Measurements from ENCODE around the gene MAP6D1.

The MAP6D1 gene

GRCh38 chr3:183825456-183826161 is at the start of gene MAP6D1:
MAP6D1 (minus strand) TSS chr3:183825577; CDS start chr3:183825547, 30 bp downstream.
- DNase-seq: peak; percentile 33

- no peak for DNase-seq
These were observed 48.5 kb upstream of the MAP6D1 start for GRCh38 chr3:183873914-183874313.

DNA sequence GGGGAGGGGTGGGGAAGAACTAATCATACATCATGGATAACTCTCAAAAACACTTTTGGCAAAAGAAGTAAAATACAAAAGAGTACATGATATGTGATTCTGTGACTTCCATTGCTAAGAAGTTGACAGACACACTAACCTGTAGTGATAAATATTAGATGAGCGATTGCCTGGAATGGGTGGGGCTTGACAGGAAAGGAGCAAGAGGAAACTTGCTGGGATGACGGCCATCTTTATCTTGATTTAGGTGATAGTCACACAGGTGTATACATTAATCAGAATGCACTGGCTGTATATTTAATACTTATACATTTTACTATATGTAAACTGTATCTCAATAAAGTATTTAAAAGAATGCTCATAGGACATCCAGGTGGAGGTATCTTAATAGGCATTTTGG is 46.2 kb upstream of the MAP6D1 start:
- DNase-seq: no peak

DNA sequence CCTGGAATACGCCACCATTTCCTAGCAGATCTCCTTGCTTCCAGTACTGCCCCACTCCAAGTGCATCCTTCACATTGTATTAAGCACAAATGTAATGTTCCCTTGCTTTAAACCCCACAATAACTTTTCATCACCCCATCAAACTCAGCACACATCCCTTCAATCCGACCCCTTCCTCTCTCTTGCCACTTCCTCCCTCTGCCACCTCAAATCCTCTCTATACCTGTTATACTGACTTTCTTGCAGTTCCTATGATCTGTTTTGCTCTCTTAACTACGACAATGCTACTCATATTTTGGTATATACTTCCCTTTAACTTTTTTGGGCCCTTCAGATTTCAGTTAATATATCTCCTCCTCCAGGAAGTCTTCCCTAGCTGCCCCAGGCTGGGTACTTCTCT is 45.2 kb upstream of the MAP6D1 start:
- no peak for DNase-seq

- DNase-seq: no peak
These were observed 43.4 kb upstream of the MAP6D1 start for GRCh38 chr3:183868796-183869195.

- DNase-seq: no peak
These were observed 37.2 kb upstream of the MAP6D1 start for GRCh38 chr3:183862610-183863009.

DNA sequence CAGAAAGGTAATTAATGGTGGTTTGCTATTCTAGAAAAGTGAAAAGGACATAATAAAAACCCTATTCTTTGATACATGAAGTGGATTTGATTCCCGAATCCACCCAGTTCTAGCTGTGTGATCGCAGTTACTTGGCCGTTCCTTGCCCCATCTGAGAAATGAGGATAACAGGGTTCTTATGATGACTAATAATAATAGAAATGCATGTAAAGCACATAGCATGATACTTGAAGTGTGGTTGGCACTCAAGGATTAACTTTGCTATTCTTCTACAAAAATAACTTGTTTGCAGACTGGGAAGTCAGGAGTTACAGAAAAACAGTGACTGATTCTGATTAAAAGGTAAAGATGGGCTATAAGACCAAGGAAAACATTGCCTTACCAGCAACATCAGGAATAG is 32.5 kb upstream of the MAP6D1 start:
- DNase-seq: no peak

- DNase-seq: no peak
These were observed 29.1 kb upstream of the MAP6D1 start for GRCh38 chr3:183854318-183855035.

GRCh38 chr3:183845608-183846288 is 20.4 kb upstream of the MAP6D1 start:
- no peak for DNase-seq

GRCh38 chr3:183845090-183845489 is 19.7 kb upstream of the MAP6D1 start:
- no peak for DNase-seq

- DNase-seq: no peak
These were observed 19.2 kb upstream of the MAP6D1 start for GRCh38 chr3:183844606-183845005.

DNA sequence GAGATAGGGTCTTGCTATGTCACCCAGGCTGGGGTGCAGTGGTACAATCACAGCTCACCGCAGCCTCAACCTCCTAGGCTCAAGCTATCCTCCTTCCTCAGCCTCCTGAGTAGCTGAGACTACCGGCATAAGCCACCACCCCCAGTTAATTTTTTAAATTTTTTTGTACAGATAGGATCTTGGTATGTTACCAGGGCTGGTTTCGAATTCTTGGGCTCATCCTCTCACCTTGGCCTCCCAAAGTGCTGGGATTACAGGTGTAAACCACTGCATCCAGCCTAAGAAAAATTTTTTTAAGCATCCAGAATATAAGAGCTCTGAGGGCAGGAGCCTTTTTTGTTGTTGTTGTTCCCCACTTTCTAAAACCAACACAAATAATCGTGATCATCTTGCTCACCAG is 14.4 kb upstream of the MAP6D1 start:
- no peak for DNase-seq

DNA sequence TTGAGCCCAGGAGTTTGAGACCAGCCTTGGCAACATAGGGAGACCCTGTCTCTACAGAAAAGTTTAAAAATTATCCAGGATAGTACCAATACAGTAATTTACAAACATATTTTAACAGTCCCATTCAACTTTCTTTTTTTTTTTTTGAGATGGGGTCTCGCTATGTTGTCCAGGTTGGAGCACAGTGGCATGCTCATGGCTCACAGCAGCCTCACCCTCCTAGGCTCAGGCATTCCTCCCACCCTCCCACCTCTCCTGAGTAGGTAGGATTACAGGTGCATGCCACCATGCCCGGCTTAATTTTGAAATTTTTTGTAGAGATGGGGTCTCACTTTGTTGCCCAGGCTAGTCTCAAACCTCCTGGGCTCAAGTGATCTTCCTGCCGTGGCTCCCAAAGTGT is 12.5 kb upstream of the MAP6D1 start:
- DNase-seq: no peak

DNA sequence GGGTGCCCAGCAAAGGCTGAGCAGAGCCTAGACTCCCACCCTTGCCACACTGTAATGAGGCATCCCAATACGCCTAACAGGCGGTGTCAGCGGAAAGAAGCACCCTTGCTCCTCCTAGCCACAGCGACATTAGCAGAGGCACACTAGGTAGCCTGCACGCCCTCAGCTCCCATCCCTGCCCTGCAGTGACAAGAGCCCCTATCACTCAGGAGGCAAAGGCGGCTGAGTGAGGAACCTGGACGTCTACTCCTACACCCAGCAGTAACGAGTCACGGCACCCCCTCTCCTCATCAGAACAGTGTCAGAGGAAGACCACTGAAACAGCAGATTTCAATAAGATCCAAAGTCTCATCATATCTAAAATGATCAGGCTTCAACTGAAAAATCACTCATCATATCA is 12.0 kb upstream of the MAP6D1 start:
- no peak for DNase-seq

DNA sequence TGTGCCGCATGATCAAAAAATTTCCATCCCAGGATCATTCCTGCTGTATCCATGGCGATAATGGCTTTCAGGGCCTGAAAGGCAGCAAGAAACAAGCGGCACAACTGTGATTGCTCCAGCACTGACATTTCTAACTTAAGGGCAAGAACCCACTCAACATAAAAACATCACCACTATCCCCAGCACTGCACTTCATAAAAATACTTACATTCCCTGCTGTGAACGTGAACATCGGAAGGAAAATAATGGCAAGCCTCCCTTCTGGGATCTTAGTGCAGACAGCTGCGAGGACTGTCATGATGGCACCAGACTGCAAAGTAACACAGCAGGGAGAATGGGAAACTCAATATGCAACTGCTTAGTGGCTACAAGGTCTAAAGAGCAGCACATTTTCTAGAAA is 8.1 kb upstream of the MAP6D1 start:
- no peak for DNase-seq

DNA sequence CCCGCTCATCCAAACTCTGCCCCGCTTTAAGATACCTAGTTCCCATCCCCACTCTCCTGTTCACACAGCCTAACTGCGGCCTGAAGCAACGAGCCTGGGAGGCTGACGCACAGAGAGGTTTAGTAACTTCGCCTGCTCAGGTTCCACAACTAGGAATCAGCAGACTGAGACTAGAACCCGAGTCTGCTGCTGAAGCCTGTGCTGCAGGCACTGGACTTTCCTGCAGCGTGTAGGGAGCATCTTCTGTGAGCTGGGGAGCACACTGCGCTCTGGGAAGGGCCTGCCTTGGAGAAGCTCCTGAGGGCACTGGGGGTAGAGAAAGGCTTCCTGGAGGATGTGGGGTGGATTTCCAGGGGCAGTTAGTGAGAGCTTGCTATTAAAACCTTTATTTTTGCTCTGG is 4.8 kb upstream of the MAP6D1 start:
- no peak for DNase-seq

GRCh38 chr3:183829466-183829865 is 4.1 kb upstream of the MAP6D1 start:
- no peak for DNase-seq

DNA sequence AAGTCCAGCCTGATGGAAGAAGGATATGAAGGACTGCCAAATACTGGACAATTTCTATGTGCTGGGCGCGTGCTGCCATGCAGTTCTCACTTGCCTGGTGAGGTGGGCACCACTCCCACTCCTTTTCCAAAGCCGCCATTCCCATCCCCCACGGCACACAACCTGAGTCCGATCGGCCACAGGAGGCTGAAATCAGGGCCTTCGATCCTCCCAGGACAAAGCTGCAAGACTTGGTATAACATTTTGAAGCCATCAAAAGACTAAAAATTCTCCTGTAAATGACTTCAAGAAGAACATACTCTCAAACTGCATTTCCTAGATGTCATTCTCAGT is 3.1 kb upstream of the MAP6D1 start:
- DNase-seq: no peak

DNA sequence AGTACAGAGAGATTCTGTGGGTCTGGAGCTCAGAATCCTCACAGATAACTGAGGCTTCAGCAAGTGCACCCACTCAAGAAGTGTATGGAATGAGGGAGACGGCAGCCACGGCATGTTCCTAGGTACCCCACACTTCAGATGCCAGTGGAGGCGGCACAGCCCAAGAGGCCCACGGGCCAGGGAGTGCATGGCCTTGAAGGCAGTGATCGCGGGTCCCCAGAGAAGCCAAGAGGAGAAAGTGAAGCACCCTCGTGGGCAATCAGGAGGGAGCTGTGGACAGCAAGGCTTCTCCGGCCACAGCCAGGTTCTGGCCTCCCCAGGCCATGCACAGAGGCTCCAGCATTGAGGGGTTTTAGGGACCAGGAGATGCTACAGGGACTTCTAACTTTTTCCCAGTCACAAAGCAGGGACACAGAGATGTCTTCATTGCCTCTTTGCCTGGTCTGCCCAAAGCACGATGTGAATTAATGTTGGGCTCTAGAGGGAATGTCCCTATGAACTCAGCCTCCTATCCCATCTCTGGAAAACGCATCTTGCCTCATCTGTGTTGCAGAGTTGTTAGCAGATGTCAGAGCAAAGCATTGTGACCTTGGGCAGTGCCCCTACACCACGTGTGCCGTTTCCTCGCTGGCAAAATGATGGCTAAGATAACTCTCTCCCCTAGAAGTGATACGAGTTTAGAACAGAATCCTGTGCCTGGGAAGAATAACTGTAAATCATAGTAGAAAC is 2.6 kb upstream of the MAP6D1 start:
- no peak for DNase-seq

- DNase-seq: no peak
These were observed 1.3 kb upstream of the MAP6D1 start for GRCh38 chr3:183826448-183827250.

DNA sequence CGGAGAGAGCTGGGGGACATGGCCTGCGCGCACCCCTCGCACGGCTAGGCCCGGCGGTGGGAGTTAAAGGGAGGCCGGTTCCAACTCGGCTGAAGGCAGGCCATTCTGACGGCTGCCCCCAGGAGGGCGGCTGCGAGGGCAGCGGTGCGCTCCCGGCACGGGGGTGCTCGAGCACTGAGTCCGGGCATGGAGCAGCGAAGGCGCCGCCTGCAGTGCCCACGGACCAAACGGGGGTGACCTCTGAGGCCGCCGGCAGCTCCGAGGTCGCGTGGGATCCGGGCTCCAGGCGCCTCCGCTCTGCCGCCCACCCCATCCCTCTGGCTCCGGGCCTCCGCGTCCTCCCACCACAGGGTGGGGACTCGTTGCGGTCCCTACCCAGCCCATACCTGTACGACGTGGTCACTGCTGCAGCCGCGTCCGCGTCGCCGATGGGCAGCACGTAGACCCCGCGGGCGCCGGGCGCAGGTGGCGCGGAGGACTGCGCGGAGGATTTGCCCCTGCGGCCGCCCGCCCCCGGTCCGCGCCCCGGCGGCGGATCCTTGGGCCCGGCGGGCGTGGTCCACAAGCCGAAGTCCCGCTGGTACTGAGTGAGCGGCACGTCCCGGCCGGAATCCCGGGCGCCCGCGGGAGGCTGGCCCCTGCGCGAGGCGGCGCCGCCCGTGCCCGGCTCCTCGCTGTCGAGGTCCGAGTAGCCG is 469 bp downstream of the MAP6D1 start:
- DNase-seq: peak; percentile 11

- no peak for DNase-seq
These were observed 1.4 kb downstream of the MAP6D1 start for GRCh38 chr3:183823963-183824362.
